HG02981 (cell line): ENCODE measurements around the gene COL26A1.

Experiments used
- ATAC-seq: cut with Tn5 transposase; IDR thresholded peaks from one replicate; pipeline ENCODE4 v1.9.1; 2021; ENCODE audit warnings: mild to moderate bottlenecking, moderate library complexity; ENCODE audit not compliant: unreplicated experiment

The COL26A1 gene

GRCh38 chr7:101562531-101563197 lies 200.0 kb downstream of the COL26A1 start:
- ATAC-seq, result no peak

GRCh38 chr7:101563198-101563901 lies 200.7 kb downstream of the COL26A1 start:
- ATAC-seq, result no peak

- no peak for ATAC-seq
Observed at GRCh38 chr7:101563943-101564777, 201.5 kb downstream of the COL26A1 start.

DNA sequence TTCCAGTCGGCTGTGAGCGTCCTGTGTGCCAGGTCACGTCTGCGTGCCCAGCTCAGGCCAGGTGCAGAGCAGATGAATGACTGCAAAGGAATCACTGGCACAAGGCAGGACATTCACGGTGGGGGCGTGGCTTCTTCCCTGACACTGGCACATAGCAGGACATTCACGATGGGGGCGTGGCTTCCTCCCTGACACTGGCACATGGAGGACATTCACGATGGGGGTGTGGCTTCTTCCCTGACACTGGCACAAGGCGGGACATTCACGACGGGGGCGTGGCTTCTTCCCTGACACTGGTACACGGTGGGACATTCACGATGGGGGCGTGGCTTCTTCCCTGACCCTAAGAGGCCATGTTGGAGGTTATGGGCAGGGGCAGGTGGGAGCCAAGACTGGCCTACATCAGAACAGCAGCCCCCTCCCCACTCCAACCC lies 202.1 kb downstream of the COL26A1 start:
- ATAC-seq, result no peak

GRCh38 chr7:101565601-101566209 lies 203.0 kb downstream of the COL26A1 start:
- ATAC-seq, result no peak

GRCh38 chr7:101567230-101567629 lies 204.6 kb downstream of the COL26A1 start:
- ATAC-seq, result no peak

GRCh38 chr7:101572156-101572555 lies 209.5 kb downstream of the COL26A1 start:
- ATAC-seq, result no peak

GRCh38 chr7:101575168-101575567 lies 212.5 kb downstream of the COL26A1 start:
- ATAC-seq, result no peak

DNA sequence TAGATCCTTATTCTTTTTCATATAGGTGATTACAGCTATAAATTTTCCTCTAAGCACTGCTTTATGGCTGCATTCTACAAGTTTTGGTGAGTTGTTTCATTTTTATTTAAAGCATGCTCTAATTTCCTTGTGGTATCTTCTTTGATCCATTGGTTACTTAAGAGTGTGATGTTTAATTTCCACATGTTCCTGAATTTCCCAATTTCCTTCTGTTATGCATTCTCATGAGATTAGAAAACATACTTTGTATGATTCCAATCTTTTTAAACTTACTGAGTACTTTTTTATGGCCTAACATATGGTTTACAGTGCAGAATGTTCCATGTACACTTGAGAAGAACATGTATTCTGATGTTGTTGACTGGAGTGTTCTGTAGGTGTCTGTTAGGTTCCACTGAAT lies 213.0 kb downstream of the COL26A1 start:
- no peak for ATAC-seq

GRCh38 chr7:101576998-101577397 lies 214.3 kb downstream of the COL26A1 start:
- no peak for ATAC-seq

DNA sequence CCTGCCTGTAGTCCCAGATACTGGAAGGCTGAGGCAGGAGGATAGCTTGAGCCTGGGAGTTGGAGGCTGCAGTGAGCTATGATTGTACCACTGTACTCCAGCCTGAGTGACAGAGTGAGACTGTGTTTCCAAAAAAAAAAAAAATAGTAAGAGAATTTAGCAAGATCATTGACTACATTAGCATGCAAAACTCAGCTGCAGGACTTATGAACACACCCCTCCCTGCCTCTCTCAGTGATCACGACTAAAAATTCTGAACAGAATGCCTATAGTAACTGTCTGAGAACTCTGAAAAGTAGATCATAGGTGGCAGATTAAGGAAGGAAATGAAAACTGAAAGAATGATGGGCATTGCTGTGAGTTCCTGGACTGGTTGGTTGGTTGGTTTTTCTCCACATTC lies 215.9 kb downstream of the COL26A1 start:
- ATAC-seq, result no peak

DNA sequence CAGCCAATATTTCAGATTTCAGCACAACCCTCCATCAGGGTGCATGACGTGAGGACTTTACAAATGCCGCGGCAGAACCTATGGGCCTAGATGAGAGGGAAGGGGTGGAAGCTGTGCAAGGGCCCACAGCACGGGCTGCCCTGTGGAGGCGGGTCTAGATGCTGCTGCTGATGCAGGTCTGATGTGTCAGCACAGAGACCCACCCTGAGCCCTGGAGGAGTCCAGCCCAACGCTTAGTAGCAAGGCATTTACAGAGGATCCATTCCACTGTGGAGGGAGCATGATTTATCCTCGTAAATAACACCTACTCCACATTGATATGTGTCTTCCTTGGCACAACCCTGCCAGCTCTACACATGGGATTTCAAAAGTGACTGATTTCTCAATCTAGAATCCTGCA lies 217.9 kb downstream of the COL26A1 start:
- ATAC-seq, result no peak

GRCh38 chr7:101581891-101582290 lies 219.2 kb downstream of the COL26A1 start:
- ATAC-seq, result no peak

DNA sequence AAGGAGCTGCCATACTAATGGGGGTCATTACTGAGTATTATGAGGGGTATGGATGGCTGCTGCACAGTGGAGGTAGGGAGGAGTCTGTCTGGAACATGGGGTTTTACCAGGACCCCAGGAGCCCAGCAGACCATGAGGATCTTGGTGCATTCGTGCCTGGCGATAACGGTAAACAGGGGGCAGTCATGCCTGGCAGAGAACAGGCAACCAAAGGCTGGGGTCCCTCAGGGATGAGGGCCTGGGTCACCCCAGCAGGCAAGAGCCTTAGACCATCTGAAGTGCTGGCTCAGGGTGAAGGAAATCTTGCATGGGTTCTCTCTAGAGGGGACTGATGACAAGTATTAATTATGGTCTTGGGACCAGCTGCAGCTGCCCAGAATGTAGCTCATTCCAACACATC lies 220.3 kb downstream of the COL26A1 start:
- ATAC-seq, result no peak

GRCh38 chr7:101586078-101586905 lies 223.6 kb downstream of the COL26A1 start:
- no peak for ATAC-seq

- ATAC-seq, result no peak
Observed at GRCh38 chr7:101586906-101587677, 224.4 kb downstream of the COL26A1 start.

DNA sequence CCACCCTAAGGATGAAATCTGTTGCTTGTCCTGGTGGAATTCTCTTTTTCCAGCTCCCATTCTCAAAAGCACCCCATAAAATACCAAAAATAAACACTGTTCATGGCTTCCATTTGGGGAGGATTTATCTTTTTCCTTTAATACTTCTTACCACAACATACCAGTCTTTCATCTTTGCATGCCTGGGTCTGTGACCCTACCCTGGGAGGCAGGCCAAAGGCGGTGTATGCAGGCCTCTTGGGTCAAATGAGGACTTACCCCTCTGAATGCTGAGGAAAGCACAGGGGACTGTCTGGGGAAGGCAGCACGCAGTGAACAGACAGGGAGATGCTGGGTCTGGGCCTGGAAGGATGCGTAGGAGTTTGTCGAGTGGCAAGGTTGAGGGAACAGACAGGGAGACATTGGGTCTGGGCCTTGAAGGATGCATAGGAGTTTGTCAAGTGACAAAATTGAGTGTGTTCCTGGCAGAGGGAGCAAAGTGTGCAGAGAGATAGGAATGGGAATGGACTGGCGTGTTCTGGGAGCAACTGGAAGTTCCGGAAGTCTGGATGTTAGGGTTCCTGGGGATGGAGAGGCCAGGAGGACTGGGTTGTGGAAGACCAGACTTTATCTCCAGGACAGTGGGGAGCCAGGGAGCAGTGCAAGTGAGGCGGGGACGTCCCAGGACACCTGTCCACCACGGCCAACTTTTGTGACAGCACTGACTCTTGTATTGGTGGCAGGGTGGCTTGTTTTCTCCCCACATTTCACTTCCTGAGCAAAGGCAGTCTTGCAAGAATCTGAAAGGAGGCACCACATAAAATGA lies 225.7 kb downstream of the COL26A1 start:
- ATAC-seq, result no peak

DNA sequence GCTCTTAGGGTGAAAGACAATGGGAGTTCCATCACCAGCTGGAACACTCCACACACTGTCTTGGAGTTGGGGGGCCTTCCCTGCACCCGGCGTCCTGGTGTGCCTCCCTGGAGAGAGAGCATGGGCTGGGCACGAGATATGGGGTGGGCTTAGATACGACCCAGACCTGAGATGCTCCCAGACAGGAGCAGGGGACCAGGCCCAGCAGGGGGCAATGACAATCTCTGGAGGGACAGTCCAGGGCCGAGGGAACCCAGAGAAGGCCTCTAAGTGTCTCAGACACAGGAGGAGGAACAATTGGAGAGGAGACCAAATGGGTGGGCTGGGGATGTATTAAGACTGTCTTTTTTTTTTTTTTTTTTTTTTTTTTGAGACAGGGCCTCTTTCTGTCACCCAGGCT lies 226.4 kb downstream of the COL26A1 start:
- no peak for ATAC-seq
